Inflammatory macrophage treated with lipopolysaccharide for 4 hours (primary cell): ENCODE data around the gene TNRC6C.
A peak's percentile ranks its signal among the peaks of the same experiment; 100 is the strongest.
"Not testable (repeated sequence)": the region's sequence is repeated elsewhere in the genome, so short reads cannot be mapped to it uniquely, and the experiment has no call there.

Source experiments
- DNase-seq: peaks from one replicate; pipeline ENCODE4 v3.0.0-alpha.2; 2020

The TNRC6C gene

GRCh38 chr17:77965352-77965751 is 6.8 kb downstream of the TNRC6C start:
- no peak for DNase-seq

DNA sequence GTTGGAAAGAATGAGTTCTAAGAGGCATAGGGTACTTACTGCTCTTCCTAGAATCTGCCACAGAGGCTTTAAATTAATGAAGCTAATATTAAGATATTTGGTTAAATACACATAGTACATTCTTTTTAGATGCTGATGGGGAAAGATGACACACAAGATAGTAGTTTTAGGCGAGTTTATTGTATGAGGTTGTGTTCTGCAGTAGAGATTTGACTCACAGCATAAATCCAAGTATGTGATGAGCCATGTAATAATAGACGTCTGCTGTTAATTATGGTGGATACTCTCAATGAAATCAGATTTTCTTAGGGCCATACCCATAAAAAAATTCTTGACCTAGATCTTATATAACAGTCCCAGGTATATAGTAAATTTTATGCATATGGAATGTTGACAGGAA is 8.0 kb downstream of the TNRC6C start:
- DNase-seq: no peak

DNA sequence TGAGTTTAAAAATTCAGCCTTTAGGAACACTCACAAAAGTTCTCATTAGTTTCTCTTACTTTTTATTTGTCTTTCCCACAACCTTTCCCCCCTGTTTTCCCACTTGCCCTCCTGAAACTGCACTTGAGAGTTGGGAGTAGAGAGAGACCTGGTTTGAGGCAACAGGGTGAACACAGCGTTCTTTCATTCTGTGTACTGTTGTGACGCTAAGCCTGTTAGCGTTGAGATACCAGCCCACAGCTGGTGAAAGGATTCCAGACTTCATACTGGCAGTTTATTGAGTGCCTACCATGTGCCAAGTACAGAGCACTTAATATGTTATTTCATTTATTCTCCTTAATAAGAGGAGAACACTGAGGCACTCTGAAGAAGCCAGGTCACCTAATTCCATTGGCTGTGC is 10.3 kb downstream of the TNRC6C start:
- DNase-seq: no peak

- DNase-seq: not testable (repeated sequence)
Measured at GRCh38 chr17:77972271-77972670, 13.8 kb downstream of the TNRC6C start.

- no peak for DNase-seq
Measured at GRCh38 chr17:77973953-77974352, 15.4 kb downstream of the TNRC6C start.

DNA sequence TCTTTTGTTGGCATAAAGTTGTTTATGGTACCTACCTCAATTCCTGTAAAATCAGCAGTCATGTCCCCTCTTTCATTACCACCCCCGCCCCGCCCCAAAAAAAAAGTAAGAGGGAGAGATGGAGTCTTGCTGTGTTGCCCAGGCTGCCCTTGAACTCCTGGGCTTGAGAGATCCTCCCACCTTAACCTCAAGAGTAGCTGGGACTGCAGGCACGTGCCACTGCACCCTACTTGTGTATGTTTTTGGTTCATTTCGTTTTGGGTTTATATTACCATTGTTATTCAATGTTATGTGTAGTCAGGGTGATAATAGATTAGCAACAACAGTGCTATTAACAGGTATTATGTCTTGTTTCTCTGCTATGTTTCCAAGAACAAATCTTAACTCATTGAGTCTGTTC is 15.9 kb downstream of the TNRC6C start:
- DNase-seq: no peak

- DNase-seq: not testable (repeated sequence)
Measured at GRCh38 chr17:77982430-77982829, 23.9 kb downstream of the TNRC6C start.

GRCh38 chr17:77990301-77990700 is 31.8 kb downstream of the TNRC6C start:
- no peak for DNase-seq

- not testable (repeated sequence) for DNase-seq
Measured at GRCh38 chr17:77993735-77994134, 35.2 kb downstream of the TNRC6C start.

DNA sequence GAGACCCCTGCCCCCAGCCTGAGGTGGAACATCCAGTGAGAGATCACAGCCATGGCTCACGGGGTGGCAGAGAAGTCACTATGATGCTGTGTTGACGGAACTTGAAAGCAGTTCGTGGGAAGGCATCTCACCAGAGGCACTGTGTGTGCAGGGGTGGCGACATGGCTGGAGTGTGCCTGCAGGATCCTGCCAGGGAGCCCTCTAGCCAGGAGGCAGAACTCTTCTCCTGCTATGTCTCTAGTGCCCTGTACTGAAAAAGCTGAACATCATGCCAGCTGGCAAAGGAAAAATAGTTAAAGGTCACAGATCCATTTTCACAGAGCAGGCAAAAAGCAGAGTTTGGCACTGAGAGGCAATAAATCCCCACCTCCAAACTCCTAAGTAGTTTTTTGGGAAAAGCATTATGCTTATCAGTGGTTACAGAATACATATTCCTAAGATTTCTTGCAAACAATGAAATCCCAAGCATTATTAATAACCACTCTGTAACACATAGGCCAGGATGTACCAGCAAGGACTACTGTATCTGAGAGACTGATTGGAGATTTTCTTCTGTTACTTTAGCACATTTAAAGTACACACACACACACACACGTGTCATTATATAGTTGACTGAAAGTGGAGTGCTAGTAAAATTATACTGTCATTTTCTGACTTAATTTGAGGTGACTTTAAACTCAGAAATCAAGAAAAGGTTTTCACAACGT is 36.8 kb downstream of the TNRC6C start:
- no peak for DNase-seq

GRCh38 chr17:77996256-77996655 is 37.8 kb downstream of the TNRC6C start:
- no peak for DNase-seq

GRCh38 chr17:77999413-78000173 is 41.1 kb downstream of the TNRC6C start:
- no peak for DNase-seq

GRCh38 chr17:78000341-78000740 is 41.8 kb downstream of the TNRC6C start:
- DNase-seq: no peak

DNA sequence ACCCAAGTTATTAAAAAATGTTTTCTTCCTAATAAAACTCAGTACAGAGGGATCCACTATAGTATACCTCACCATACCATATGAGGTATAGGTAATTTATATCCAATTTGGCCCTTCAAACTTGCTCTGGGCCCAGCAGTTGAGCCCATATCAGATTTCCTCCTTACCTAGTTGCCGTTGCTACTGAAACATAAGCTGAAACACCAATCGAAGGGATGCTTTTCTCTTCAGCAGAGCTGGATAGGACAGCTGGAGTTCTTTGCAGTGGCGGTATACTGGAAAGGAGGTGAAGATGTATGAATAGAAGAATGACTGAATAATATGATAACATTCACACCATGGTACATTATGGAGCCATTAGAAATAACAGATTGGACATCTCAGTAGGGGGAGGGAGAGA is 42.7 kb downstream of the TNRC6C start:
- DNase-seq: no peak

GRCh38 chr17:78001612-78002011 is 43.1 kb downstream of the TNRC6C start:
- DNase-seq: no peak

GRCh38 chr17:78002166-78002565 is 43.7 kb downstream of the TNRC6C start:
- DNase-seq: no peak

DNA sequence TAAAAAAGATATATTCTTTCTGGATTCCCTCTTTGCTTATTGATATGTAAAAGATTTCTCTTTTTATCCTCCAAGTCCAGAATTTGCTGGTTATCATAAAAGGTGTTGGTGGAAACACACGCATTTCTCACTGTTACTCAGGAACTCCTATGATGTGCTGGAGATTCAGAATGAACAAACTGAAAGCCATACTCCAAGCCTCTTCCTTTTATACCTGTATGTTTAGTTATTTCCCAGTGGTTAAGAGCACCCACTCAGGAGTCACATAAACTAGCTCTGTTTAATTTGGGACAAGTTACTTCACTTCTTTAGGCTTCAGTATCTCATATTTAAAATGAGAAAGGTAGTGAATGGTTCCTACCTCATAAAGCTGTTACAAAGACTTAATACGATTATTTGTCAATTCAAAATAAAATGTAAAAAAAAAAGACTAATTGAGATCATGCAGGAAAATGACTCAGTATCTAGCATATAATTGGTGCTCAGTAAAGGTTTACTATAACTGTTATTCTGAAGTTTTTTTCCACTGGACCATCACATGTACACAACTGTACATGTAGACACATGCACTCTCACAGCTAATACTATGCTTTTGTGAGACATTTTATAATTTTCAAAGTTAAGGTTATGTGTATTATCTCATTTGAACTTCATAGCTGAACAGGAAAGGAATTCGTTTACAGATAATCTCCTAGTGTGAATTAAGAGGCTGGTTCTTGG is 47.1 kb downstream of the TNRC6C start:
- DNase-seq: no peak

DNA sequence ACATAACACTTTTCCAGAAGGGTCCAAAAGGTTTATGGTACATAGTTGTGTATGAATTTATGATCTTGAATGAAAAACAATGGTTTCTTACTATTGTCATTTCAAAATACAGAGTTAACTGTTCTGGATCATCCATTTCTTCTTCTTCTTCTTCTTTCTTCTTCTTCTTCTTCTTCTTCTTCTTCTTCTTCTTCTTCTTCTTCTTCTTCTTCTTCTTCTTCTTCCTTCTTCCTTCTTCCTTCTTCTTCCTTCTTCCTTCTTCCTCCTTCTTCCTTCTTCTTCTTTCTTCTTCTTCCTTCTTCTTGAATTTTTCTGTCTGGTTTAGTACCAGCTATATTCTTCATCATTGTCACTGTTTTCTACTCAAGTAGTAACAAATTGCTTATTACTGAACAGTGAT is 47.8 kb downstream of the TNRC6C start:
- DNase-seq: no peak

DNA sequence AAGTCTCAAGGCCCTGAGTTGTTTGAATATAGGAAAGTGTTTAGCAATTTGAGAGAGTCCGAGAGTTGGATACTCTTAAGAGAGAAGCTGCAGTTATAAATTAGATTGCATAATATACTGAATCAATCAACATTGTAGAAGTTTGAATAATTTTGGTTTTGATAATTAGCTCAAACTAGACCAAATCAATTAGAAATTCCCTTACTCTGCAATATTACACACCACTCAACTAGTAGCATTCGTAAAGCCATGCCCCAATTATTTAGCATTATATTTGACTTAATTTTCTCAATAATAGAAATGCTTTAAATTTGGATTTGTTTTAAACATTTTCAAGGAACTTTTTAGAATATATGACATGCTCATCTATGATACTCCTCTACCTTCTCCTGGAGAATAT is 49.1 kb downstream of the TNRC6C start:
- DNase-seq: no peak

- peak; percentile 6 for DNase-seq
Measured at GRCh38 chr17:78010759-78011158, 52.3 kb downstream of the TNRC6C start.

DNA sequence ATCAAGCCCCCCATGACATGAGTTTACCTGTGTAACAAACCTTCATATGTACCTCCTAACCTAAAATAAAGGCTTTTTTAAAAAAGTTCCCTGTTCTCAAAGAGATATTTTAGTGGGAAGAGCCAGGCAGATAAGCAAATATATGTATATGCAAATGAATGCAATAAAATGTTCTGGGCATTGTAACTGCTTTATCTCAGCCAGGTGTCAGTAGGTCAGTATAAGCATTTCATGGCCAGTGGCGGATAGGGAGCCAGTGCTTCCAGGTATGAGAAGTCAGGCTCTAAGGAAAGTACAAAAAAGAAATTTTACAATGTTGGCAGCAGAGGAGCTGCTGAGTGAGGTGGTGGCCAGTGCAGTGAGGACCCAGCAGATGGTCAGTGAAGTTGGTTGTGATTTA is 53.9 kb downstream of the TNRC6C start:
- no peak for DNase-seq

GRCh38 chr17:78013683-78014467 is 55.4 kb downstream of the TNRC6C start:
- DNase-seq: peak; percentile 66

- DNase-seq: no peak
Measured at GRCh38 chr17:78014646-78015045, 56.1 kb downstream of the TNRC6C start.
